Kasumi-1 (cell line): Measurements from ENCODE around the gene CDK8.
"Not testable (repeated sequence)": the region's sequence is repeated elsewhere in the genome, so short reads cannot be mapped to it uniquely, and the experiment has no call there.

Source experiments
- DNase-seq, 2 experiments: peaks; one replicate each; lab custom pipeline; 2025; lab: John Stamatoyannopoulos, UW

The CDK8 gene

GRCh38 chr13:26253787-26254582 is at the start of gene CDK8:
TSS of gene CDK8 (plus strand) at chr13:26254129. CDS start at chr13:26254642, 513 bp downstream.
- DNase-seq: peak; percentile 66 to 77

- no peak for DNase-seq
These were observed 45.6 kb upstream of the CDK8 start for GRCh38 chr13:26208287-26208686.

DNA sequence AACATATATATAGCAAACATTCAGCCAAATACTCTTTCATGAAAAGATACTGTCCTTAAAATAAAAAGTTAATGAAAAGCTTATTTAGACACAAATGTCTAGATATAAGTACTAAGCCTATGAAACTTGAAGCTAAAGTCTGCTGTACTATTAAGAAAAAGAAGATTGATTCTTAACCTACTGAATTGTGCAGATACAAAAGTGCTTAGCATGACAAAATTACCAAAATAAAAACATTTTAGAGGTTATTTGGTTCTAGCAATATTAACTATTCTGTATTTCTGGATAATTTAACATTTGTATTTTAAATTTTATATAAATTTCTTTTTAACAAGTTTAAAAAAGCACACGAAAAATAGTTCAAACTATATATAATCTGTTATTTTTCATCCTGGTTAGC is 40.6 kb upstream of the CDK8 start:
- DNase-seq: no peak

GRCh38 chr13:26213982-26214381 is 39.9 kb upstream of the CDK8 start:
- DNase-seq: no peak

- no peak for DNase-seq
These were observed 37.9 kb upstream of the CDK8 start for GRCh38 chr13:26216042-26216441.

DNA sequence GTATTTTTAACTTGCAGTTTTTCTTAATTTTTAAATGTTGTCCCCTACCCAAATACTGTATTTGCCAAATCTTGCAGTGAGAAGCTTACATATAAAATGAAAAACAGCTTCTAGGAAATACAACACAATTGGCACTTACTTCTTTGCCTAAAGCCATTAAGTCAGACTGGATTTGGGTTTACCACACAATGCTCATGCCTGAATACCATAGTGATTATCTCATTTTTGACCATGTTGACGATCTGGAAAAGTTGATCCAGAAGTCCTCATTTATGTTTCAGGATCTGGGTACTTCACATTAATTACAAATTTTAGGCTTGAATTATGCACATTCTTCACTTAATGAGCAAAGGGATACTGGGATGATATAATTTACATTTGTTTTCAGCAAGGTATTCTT is 34.2 kb upstream of the CDK8 start:
- no peak for DNase-seq

DNA sequence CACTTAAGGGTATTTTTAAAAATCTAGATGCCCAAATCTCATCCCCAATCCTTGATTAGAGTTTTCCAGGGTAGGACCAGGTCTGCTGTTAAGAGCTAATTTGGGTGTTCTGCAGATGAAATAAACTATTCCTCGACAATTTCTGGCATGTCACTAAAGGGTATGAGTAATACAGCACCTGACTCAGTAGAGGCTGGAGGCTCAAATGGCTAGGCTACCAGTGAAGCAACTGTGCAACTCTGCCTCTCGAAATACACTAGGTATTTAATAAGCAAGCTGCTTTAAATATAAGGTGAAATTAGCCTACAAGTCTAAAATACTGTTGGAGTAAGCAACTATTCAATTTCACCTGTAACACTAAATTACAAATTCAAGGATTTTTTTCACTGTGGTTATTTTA is 33.4 kb upstream of the CDK8 start:
- no peak for DNase-seq

DNA sequence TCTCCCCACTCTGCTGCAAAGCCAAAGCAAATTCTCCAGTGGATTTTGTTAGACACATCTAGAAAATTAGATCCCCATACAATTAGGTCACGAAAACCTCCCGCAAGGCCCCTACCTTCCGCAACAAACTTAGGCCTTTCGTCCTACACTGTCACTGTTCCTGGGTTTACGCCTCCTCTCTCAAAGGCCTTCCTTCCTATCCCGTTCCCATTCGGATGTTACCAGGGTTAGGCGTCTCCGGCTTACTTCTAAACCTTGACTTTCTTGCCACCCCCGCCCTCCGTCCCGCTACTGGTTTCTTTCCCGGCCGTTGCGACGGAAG is 32.6 kb upstream of the CDK8 start:
- peak in 1 of 2 experiments; percentile 59 for DNase-seq

DNA sequence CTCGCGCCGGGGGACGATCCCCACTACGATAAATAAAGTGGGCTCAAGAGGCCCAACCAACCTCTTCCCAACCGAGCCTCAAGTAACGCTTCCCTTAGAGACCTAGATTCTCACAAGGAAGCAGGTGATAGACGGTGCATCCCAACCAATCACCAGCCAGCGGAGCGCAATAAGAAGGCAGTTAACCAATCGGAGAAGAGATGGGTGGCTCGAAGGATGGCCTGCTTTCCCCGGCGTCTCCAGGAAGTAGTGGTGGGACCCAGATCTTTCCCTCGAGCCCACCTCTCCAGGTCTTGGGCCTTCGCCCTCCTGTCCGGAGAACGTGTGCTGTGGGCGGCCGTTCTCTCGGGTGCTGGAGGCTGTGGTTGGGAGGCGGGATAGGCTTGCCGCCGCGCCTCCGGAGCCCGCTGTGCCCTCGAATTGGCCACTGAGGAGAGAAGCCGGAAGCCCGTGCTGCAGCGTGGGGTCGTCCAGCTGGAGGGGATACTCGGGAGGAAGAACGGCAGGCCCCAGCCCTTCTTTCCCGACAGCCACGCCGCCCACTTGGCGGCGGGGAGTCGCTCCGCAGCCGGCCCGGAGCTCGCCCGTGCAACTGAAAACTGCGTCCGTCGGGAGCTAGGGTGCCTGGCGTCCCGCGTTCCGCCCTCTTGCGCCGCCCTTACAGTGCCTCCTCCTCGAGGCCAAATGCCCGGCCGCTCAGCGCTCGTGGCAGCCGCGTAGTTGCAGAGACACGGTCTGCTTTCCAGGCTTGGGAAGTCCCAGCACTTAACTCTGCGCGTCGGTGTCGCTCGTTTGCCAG is 32.0 kb upstream of the CDK8 start, which contains the start of gene RNF6:
TSS of gene RNF6 (minus strand) at position 594 of the 799 bp plus-strand sequence. CDS start 2,665 bp downstream, outside the sequence.
- peak; percentile 93 to 96 for DNase-seq

DNA sequence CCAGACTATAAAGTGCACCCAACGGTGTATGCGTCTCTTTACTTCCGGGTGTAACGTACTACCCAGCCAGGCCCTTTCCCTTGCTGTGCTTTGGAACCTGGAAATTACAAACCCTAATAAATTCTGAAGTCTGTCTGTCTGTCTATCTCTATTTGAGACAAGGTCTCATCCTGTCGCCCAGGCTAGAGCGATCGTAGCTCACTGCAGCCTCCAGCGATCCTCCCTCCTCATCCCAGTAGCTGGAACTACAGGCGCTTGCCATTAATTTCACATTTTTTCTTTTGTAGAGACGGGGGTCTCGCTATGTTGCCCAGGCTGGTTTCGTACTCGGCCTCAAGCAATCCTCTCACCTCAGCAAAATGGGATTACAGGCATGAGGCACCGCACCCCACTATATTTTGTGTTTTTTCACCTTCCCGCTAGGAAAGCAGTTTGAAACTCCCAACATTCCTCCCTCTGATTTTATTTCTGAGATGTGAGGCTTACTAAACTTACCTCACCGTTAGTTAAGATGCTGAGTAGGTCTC is 31.3 kb upstream of the CDK8 start:
- peak; percentile 50 to 68 for DNase-seq

DNA sequence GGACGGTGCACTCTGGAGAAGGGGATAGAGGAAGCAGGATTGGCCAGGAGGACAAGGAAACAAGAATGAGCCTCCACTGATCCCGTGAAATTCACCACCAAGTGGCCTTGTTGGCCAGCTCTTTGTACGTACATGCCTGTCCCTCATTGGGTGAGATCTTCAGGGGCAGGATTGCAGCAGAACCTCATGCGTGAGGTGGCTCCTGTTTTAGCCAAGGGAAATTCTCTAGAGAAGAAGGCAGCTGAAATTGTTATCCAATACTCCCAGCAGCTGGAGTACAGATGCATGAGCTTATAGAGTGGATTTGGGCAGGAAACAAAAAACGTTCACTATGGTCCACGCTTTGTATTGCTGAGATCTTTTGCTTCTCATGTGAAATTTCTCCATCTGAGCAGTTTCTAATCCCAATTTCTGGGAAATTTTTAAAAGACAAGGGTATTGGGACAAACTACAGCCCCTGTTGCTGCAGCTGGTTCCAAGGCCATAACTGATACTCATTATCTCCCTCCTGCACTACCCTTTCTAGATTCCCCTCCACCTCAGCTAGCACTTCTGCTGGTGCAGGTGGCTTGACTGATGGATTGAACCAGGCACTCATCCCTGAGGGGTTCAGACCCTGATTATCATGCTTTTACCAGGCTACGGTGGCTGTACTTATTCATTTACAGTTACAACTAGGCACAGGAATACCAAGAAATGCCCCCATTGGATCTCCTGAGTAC is 27.9 kb upstream of the CDK8 start:
- no peak for DNase-seq

- DNase-seq: no peak
These were observed 26.6 kb upstream of the CDK8 start for GRCh38 chr13:26227166-26227971.

DNA sequence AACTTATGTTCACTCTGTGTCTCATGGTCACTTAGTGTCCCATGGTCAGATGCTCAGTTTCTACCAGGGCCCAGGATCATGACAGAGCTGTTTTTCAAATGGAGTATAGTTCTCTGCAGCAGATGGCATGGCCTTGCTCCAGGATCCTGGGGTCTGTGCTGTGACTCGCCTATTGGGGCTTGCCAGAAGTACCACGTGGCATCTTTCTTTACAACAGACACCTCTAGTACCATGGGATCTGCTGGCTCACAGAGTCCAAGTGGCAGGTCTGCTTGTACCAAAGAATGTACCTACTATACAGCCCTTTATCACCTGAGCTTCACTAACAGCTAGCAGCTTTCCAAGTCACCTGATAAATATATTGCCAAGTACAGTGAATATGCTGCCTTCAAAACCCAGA is 25.8 kb upstream of the CDK8 start:
- no peak for DNase-seq

GRCh38 chr13:26229080-26229615 is 24.8 kb upstream of the CDK8 start:
- DNase-seq: no peak

GRCh38 chr13:26230703-26231102 is 23.2 kb upstream of the CDK8 start:
- DNase-seq: no peak

GRCh38 chr13:26236296-26236695 is 17.6 kb upstream of the CDK8 start:
- DNase-seq: no peak

DNA sequence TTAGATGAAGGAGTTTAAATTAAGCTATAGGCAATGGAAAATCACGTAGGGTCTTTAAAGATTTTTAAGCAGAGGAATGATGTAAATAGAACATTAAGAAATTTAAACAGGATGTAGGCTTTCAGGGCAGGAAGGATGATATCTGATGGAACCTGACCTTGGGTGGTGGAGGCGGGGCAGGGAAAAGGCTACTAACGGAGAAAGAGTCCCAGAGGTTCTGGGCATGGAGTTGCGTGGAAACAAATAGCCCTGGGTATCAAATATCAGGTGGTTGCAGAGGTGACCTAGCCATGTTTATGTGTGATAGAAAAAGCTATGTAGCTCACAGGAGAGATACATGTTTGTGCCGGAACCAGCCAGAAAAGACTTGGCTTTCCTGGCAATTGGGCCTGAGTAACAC is 7.8 kb upstream of the CDK8 start:
- no peak for DNase-seq

GRCh38 chr13:26247011-26247410 is 6.9 kb upstream of the CDK8 start:
- no peak for DNase-seq

DNA sequence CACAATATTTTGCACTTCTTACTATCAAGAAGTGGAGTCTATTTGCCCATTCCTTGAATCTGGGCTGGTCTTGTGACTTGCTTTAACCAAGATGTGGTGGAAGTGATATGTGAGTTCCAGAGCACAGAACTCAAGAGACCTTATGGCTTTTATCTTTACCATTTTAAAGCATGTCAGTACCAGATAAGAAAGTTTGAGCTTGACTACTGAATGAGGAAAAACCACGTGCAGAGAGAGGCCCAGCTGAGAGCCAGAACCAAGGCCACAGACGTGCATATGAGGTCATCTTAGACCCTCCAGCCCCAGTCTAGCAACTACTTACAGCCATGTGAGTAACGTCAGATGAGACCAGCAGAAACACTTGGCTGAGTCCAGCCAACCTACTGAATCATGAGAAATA is 6.3 kb upstream of the CDK8 start:
- no peak for DNase-seq

- DNase-seq: no peak
These were observed 4.4 kb upstream of the CDK8 start for GRCh38 chr13:26249551-26249950.

- not testable (repeated sequence) for DNase-seq
These were observed 1.9 kb upstream of the CDK8 start for GRCh38 chr13:26252006-26252405.
